ENCODE data around the gene MYO18A.

- TF ChIP-seq GATA2 (IDR thresholded peaks at IDR 0.05; ENCODE audit: low read depth, low read length) (no peak), GATA3 (IDR thresholded peaks at IDR 0.05; ENCODE audit: low read depth, low read length) (no peak)
Measured at GRCh38 chr17:29138971-29139691, 41.1 kb downstream of the MYO18A start.

Data from SH-SY5Y (cell line).